HEK293 (cell line): ENCODE results near the gene TNFRSF17.
A peak's percentile ranks its signal among the peaks of the same experiment; 100 is the strongest.
"Not testable (repeated sequence)": the region's sequence is repeated elsewhere in the genome, so short reads cannot be mapped to it uniquely, and the experiment has no call there.

Source experiments
- CTCF ChIA-PET: fragments of 350-600 bp; formaldehyde crosslinking; extraction: SDS; loops from one replicate; lab custom pipeline; 2021; ENCODE audit warnings: antibody characterized with exemption; lab: Yijun Ruan, JAX
- POLR2A ChIA-PET: fragments of 300-600 bp; formaldehyde crosslinking; extraction: SDS; loops from one replicate; lab custom pipeline; 2020; ENCODE audit warnings: antibody characterized with exemption, inconsistent platforms; lab: Yijun Ruan, JAX
- H3K27ac ChIP-seq: fragments of 200-500 bp; sonication (Bioruptor generic); 2 replicates; pipeline ENCODE4 v1.5.1; 2014; ENCODE audit warnings: low read depth, low read length, control low read depth, inconsistent platforms; ENCODE audit errors: extremely low read depth
- H3K36me3 ChIP-seq, 2 experiments: fragments of 200-500 bp in 1 of 2; sonication (Bioruptor generic) in 1 of 2; 1 replicate in 1 of 2; 2 replicates in 1 of 2; pipeline ENCODE4 v1.5.1; 2014 to 2017; ENCODE audit warnings: inconsistent platforms in 2 of 2, low read length in 2 of 2; ENCODE audit not compliant: control insufficient read depth in 2 of 2, insufficient read depth in 1 of 2
- H3K4me1 ChIP-seq: fragments of 200-500 bp; sonication (Bioruptor generic); 2 replicates; pipeline ENCODE4 v1.5.1; 2014; ENCODE audit warnings: mild to moderate bottlenecking, low read length, inconsistent platforms; ENCODE audit not compliant: control insufficient read depth, insufficient read depth
- H3K4me3 ChIP-seq: 2 replicates; pipeline ENCODE4 v1.5.1; 2011; ENCODE audit warnings: low read depth, mild to moderate bottlenecking, control low read depth, low read length, moderate library complexity
- H3K9me3 ChIP-seq: fragments of 200-500 bp; sonication (Bioruptor generic); 2 replicates; pipeline ENCODE4 v1.5.1; 2014; ENCODE audit warnings: low read depth, low read length, inconsistent platforms; ENCODE audit not compliant: control insufficient read depth, insufficient read depth
- IKZF3 ChIP-seq: fragments of 450-650 bp; IDR thresholded peaks from 2 replicates; pipeline ENCODE4 v1.5.0; 2018; ENCODE audit warnings: missing biosample characterization, mild to moderate bottlenecking, missing genetic modification characterization, moderate library complexity
- MZF1 ChIP-seq: fragments of 450-650 bp; formaldehyde crosslinking; IDR thresholded peaks from 2 replicates; pipeline ENCODE4 v1.5.1; 2017; ENCODE audit warnings: missing biosample characterization, missing genetic modification characterization, borderline replicate concordance
- SP7 ChIP-seq: fragments of 450-650 bp; formaldehyde crosslinking; IDR thresholded peaks from 2 replicates; pipeline ENCODE4 v1.5.1; 2016; ENCODE audit warnings: missing biosample characterization, missing genetic modification characterization
- ZBTB1 ChIP-seq: fragments of 450-650 bp; formaldehyde crosslinking; IDR thresholded peaks from 2 replicates; pipeline ENCODE4 v1.5.1; 2016; ENCODE audit warnings: missing biosample characterization, missing genetic modification characterization
- ZBTB17 ChIP-seq: fragments of 450-650 bp; formaldehyde crosslinking; IDR thresholded peaks from 2 replicates; pipeline ENCODE4 v1.5.1; 2016; ENCODE audit warnings: missing biosample characterization, missing genetic modification characterization
- ZBTB20 ChIP-seq: fragments of 450-650 bp; formaldehyde crosslinking; IDR thresholded peaks from 2 replicates; pipeline ENCODE4 v1.5.1; 2016; ENCODE audit warnings: missing biosample characterization, missing genetic modification characterization
- ZNF155 ChIP-seq: fragments of 450-650 bp; formaldehyde crosslinking; IDR thresholded peaks from 2 replicates; pipeline ENCODE4 v1.5.1; 2016; ENCODE audit warnings: missing biosample characterization, missing genetic modification characterization
- ZNF157 ChIP-seq: fragments of 450-650 bp; formaldehyde crosslinking; IDR thresholded peaks from 2 replicates; pipeline ENCODE4 v1.5.1; 2016; ENCODE audit warnings: missing biosample characterization, missing genetic modification characterization
- ZNF184 ChIP-seq: fragments of 450-650 bp; IDR thresholded peaks from 2 replicates; pipeline ENCODE4 v1.5.1; 2018; ENCODE audit warnings: missing biosample characterization, mild to moderate bottlenecking, missing genetic modification characterization
- ZNF214 ChIP-seq: fragments of 450-650 bp; formaldehyde crosslinking; IDR thresholded peaks from 2 replicates; pipeline ENCODE4 v1.5.1; 2017; ENCODE audit warnings: missing biosample characterization, mild to moderate bottlenecking, missing genetic modification characterization, borderline replicate concordance
- ZNF37A ChIP-seq: fragments of 450-650 bp; IDR thresholded peaks from 2 replicates; pipeline ENCODE4 v1.5.1; 2018; ENCODE audit warnings: missing biosample characterization, missing genetic modification characterization
- ZNF549 ChIP-seq: fragments of 450-650 bp; IDR thresholded peaks from 2 replicates; pipeline ENCODE4 v1.5.1; 2018; ENCODE audit warnings: missing biosample characterization, missing genetic modification characterization, mild to moderate bottlenecking, inconsistent platforms, moderate library complexity
- ZNF561 ChIP-seq: fragments of 450-650 bp; IDR thresholded peaks from 2 replicates; pipeline ENCODE4 v1.5.1; 2018; ENCODE audit warnings: missing biosample characterization, missing genetic modification characterization, borderline replicate concordance
- ZNF571 ChIP-seq: fragments of 450-650 bp; formaldehyde crosslinking; IDR thresholded peaks from 2 replicates; pipeline ENCODE4 v1.5.0; 2017; ENCODE audit warnings: missing biosample characterization, missing genetic modification characterization
- ZNF610 ChIP-seq: fragments of 450-650 bp; formaldehyde crosslinking; IDR thresholded peaks from 2 replicates; pipeline ENCODE4 v1.5.1; 2016; ENCODE audit warnings: missing biosample characterization, missing genetic modification characterization, borderline replicate concordance
- ZNF624 ChIP-seq: fragments of 450-650 bp; formaldehyde crosslinking; IDR thresholded peaks from 2 replicates; pipeline ENCODE4 v1.5.1; 2017; ENCODE audit warnings: missing biosample characterization, missing genetic modification characterization
- ZNF658 ChIP-seq: fragments of 450-650 bp; formaldehyde crosslinking; IDR thresholded peaks from 2 replicates; pipeline ENCODE4; 2016; ENCODE audit warnings: missing biosample characterization, missing genetic modification characterization
- ZNF747 ChIP-seq: fragments of 450-650 bp; formaldehyde crosslinking; IDR thresholded peaks from 2 replicates; pipeline ENCODE4 v1.5.1; 2016; ENCODE audit warnings: missing biosample characterization, missing genetic modification characterization
- ZNF76 ChIP-seq: fragments of 450-650 bp; formaldehyde crosslinking; IDR thresholded peaks from 2 replicates; pipeline ENCODE4; 2016; ENCODE audit warnings: low read depth, missing biosample characterization, missing genetic modification characterization, borderline replicate concordance
- ZNF768 ChIP-seq: fragments of 450-650 bp; formaldehyde crosslinking; IDR thresholded peaks from 2 replicates; pipeline ENCODE4 v1.5.1; 2018; ENCODE audit warnings: missing biosample characterization, mild to moderate bottlenecking, missing genetic modification characterization
- ZNF785 ChIP-seq: fragments of 450-650 bp; formaldehyde crosslinking; IDR thresholded peaks from 2 replicates; pipeline ENCODE4 v1.5.1; 2016; ENCODE audit warnings: missing biosample characterization, missing genetic modification characterization
- ZSCAN16 ChIP-seq: fragments of 450-650 bp; formaldehyde crosslinking; IDR thresholded peaks from 2 replicates; pipeline ENCODE4 v1.5.1; 2016; ENCODE audit warnings: missing biosample characterization, missing genetic modification characterization
- TF ChIP-seq, protein P1 (sequence below): fragments of 450-650 bp; formaldehyde crosslinking; IDR thresholded peaks from 2 replicates; pipeline ENCODE4 v1.5.1; 2016; ENCODE audit warnings: missing biosample characterization, missing genetic modification characterization
- TF ChIP-seq, protein P2 (sequence below): fragments of 450-650 bp; formaldehyde crosslinking; IDR thresholded peaks from 2 replicates; pipeline ENCODE4 v1.5.1; 2016; ENCODE audit warnings: missing biosample characterization, missing genetic modification characterization, borderline replicate concordance
- TF ChIP-seq, protein P3 (sequence below): fragments of 450-650 bp; formaldehyde crosslinking; IDR thresholded peaks from 2 replicates; pipeline ENCODE4 v1.5.1; 2016; ENCODE audit warnings: missing biosample characterization, missing genetic modification characterization, low read depth
- TF ChIP-seq, protein P4 (sequence below): fragments of 450-650 bp; formaldehyde crosslinking; IDR thresholded peaks from 2 replicates; pipeline ENCODE4 v1.5.0; 2017; ENCODE audit warnings: missing biosample characterization, missing genetic modification characterization, borderline replicate concordance
- TF ChIP-seq, protein P5 (sequence below): fragments of 450-650 bp; formaldehyde crosslinking; IDR thresholded peaks from 2 replicates; pipeline ENCODE4 v1.5.1; 2017; ENCODE audit warnings: missing biosample characterization, missing genetic modification characterization

Gene TNFRSF17

DNA sequence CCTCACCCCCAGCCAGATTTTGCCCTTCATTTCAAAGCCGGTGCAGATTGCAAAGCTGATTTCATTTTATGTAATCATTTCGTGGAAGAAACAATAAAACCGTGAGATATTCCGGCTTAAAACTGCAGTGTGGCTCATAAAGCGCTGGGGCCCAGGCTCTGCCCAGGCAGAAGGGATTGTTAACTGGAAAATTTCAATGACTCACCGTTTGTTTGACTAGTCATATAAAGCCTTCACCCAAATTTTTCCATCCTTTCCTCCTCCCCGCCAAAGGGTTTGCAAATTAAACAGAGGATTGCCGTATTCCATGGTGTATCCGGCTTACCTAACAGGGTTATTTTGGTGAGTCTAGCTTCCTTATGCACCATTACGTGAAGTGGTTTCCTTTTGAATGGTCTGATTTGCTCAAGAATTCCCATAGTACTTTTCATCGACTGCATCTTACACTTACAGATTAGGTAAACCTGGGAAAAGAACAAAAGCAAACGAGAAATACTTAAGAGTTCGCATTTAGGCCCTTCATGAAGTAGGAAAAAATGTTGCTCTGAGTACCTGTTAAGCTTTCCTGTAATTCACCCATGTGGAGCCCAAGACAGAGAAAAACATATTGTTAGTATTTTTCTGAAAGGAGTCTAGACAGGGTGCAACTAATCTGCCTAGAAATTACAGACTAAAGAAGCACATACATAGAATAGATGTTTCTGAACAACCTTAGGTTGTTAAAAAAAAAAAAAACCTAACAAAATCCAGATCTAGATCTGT lies 48.3 kb upstream of the TNFRSF17 start (continued):
- TF ChIP-seq ZNF549 (tag by site-specific recombination), result no peak
- no peak for TF ChIP-seq ZNF157 (tag by site-specific recombination)
- TF ChIP-seq SP7 (tag by site-specific recombination), result peak; percentile 24; the same call in 1 of the 2 replicates
- TF ChIP-seq ZNF214 (tag by site-specific recombination), result no peak
- TF ChIP-seq ZBTB17 (tag by site-specific recombination), result peak; percentile 80
- TF ChIP-seq ZNF561, result peak; percentile 32; the same call in 1 of the 2 replicates
- peak; percentile 41 for TF ChIP-seq ZNF76
- no peak for TF ChIP-seq ZNF624 (tag by site-specific recombination)
- TF ChIP-seq, protein P1, sequence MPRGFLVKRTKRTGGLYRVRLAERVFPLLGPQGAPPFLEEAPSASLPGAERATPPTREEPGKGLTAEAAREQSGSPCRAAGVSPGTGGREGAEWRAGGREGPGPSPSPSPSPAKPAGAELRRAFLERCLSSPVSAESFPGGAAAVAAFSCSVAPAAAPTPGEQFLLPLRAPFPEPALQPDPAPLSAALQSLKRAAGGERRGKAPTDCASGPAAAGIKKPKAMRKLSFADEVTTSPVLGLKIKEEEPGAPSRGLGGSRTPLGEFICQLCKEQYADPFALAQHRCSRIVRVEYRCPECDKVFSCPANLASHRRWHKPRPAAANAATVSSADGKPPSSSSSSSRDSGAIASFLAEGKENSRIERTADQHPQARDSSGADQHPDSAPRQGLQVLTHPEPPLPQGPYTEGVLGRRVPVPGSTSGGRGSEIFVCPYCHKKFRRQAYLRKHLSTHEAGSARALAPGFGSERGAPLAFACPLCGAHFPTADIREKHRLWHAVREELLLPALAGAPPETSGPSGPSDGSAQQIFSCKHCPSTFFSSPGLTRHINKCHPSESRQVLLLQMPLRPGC (tag by site-specific recombination), result peak; percentile 33; the same call in 1 of the 2 replicates
- TF ChIP-seq, protein P2, sequence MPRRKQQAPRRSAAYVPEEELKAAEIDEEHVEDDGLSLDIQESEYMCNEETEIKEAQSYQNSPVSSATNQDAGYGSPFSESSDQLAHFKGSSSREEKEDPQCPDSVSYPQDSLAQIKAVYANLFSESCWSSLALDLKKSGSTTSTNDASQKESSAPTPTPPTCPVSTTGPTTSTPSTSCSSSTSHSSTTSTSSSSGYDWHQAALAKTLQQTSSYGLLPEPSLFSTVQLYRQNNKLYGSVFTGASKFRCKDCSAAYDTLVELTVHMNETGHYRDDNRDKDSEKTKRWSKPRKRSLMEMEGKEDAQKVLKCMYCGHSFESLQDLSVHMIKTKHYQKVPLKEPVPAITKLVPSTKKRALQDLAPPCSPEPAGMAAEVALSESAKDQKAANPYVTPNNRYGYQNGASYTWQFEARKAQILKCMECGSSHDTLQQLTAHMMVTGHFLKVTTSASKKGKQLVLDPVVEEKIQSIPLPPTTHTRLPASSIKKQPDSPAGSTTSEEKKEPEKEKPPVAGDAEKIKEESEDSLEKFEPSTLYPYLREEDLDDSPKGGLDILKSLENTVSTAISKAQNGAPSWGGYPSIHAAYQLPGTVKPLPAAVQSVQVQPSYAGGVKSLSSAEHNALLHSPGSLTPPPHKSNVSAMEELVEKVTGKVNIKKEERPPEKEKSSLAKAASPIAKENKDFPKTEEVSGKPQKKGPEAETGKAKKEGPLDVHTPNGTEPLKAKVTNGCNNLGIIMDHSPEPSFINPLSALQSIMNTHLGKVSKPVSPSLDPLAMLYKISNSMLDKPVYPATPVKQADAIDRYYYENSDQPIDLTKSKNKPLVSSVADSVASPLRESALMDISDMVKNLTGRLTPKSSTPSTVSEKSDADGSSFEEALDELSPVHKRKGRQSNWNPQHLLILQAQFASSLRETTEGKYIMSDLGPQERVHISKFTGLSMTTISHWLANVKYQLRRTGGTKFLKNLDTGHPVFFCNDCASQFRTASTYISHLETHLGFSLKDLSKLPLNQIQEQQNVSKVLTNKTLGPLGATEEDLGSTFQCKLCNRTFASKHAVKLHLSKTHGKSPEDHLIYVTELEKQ, result 0 out of 2 replicates have a peak, but pooled peaks have one; percentile 9
- TF ChIP-seq, protein P3, sequence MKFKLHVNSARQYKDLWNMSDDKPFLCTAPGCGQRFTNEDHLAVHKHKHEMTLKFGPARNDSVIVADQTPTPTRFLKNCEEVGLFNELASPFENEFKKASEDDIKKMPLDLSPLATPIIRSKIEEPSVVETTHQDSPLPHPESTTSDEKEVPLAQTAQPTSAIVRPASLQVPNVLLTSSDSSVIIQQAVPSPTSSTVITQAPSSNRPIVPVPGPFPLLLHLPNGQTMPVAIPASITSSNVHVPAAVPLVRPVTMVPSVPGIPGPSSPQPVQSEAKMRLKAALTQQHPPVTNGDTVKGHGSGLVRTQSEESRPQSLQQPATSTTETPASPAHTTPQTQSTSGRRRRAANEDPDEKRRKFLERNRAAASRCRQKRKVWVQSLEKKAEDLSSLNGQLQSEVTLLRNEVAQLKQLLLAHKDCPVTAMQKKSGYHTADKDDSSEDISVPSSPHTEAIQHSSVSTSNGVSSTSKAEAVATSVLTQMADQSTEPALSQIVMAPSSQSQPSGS (tag by site-specific recombination), result 0 out of 2 replicates have a peak, but pooled peaks have one; percentile 50
- no peak for TF ChIP-seq ZNF37A (tag by site-specific recombination)
- TF ChIP-seq ZNF785 (tag by site-specific recombination), result no peak
- no peak for TF ChIP-seq ZNF747 (tag by site-specific recombination)
- peak; percentile 75 for TF ChIP-seq IKZF3 (tag by site-specific recombination)
- no peak for TF ChIP-seq ZSCAN16 (tag by site-specific recombination)
- no peak for TF ChIP-seq ZNF658
- TF ChIP-seq ZBTB1 (tag by site-specific recombination), result no peak
- peak; percentile 97 for TF ChIP-seq MZF1 (tag by site-specific recombination)
- TF ChIP-seq ZNF155, result no peak
- TF ChIP-seq, protein P4, sequence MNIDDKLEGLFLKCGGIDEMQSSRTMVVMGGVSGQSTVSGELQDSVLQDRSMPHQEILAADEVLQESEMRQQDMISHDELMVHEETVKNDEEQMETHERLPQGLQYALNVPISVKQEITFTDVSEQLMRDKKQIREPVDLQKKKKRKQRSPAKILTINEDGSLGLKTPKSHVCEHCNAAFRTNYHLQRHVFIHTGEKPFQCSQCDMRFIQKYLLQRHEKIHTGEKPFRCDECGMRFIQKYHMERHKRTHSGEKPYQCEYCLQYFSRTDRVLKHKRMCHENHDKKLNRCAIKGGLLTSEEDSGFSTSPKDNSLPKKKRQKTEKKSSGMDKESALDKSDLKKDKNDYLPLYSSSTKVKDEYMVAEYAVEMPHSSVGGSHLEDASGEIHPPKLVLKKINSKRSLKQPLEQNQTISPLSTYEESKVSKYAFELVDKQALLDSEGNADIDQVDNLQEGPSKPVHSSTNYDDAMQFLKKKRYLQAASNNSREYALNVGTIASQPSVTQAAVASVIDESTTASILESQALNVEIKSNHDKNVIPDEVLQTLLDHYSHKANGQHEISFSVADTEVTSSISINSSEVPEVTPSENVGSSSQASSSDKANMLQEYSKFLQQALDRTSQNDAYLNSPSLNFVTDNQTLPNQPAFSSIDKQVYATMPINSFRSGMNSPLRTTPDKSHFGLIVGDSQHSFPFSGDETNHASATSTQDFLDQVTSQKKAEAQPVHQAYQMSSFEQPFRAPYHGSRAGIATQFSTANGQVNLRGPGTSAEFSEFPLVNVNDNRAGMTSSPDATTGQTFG (tag by site-specific recombination), result no peak
- TF ChIP-seq ZNF610, result no peak
- TF ChIP-seq, protein P5, sequence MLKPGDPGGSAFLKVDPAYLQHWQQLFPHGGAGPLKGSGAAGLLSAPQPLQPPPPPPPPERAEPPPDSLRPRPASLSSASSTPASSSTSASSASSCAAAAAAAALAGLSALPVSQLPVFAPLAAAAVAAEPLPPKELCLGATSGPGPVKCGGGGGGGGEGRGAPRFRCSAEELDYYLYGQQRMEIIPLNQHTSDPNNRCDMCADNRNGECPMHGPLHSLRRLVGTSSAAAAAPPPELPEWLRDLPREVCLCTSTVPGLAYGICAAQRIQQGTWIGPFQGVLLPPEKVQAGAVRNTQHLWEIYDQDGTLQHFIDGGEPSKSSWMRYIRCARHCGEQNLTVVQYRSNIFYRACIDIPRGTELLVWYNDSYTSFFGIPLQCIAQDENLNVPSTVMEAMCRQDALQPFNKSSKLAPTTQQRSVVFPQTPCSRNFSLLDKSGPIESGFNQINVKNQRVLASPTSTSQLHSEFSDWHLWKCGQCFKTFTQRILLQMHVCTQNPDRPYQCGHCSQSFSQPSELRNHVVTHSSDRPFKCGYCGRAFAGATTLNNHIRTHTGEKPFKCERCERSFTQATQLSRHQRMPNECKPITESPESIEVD, result peak; percentile 71
- TF ChIP-seq ZBTB20 (tag by site-specific recombination), result peak; percentile 70
- no peak for TF ChIP-seq ZNF571 (tag by site-specific recombination)
- TF ChIP-seq ZNF768 (tag by site-specific recombination), result no peak
- no peak for TF ChIP-seq ZNF184

DNA sequence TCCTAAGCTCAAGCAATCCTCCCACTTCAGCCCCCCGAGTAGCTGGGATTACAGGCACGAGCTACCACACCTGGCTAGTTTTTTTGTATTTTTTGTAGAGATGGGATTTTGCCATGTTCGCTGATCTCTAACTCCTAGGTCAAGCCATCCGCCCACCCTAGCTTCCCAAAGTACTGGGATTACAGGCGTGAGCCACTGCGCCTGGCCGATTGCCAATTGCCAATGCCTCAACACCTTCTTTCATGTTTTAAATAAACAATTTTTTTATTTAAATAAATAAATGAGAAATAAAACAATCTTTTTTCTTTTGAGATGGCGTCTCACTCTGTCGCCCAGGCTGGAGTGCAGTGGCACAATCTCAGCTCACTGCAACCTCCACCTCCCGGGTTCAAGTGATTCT lies 41.0 kb upstream of the TNFRSF17 start:
- H3K4me3 ChIP-seq, H3K9me3 ChIP-seq, POLR2A ChIA-PET, H3K36me3 ChIP-seq, H3K4me1 ChIP-seq, H3K27ac ChIP-seq: not testable (repeated sequence)
- CTCF ChIA-PET, result interaction anchor here (0.9 kb wide), 1 partner anchor 25 kb away, joined by 3 read pairs; no protein-coding TSS in a partner anchor
